ENCODE measurements around the gene SLC35E2B. TPM values are rescaled to one million over a fixed set of nuclear protein-coding genes. Genes with fewer than 3 reads are reported as not detected.
"Not testable (repeated sequence)": the region's sequence is repeated elsewhere in the genome, so short reads cannot be mapped to it uniquely, and the experiment has no call there.

SLC35E2B gene
- total RNA-seq, 1 donor from 2014 or later, result 108 TPM

- not testable (repeated sequence) for DNase-seq (ENCODE audit: low spot score)
These were observed 52.5 kb downstream of the SLC35E2B start for GRCh38 chr1:1640081-1640480.

GRCh38 chr1:1639368-1639767 is 53.2 kb downstream of the SLC35E2B start:
- not testable (repeated sequence) for DNase-seq (ENCODE audit: low spot score)

GRCh38 chr1:1638528-1638927 is 54.1 kb downstream of the SLC35E2B start:
- DNase-seq (ENCODE audit: low spot score), result not testable (repeated sequence)

- DNase-seq (ENCODE audit: low spot score), result not testable (repeated sequence)
These were observed 55.1 kb downstream of the SLC35E2B start for GRCh38 chr1:1637479-1637875.

- DNase-seq (ENCODE audit: low spot score), result not testable (repeated sequence)
These were observed 55.7 kb downstream of the SLC35E2B start for GRCh38 chr1:1636621-1637478.

GRCh38 chr1:1634613-1635012 is 58.0 kb downstream of the SLC35E2B start:
- DNase-seq (ENCODE audit: low spot score), result not testable (repeated sequence)

GRCh38 chr1:1633409-1633808 is 59.2 kb downstream of the SLC35E2B start:
- DNase-seq (ENCODE audit: low spot score), result not testable (repeated sequence)

DNA sequence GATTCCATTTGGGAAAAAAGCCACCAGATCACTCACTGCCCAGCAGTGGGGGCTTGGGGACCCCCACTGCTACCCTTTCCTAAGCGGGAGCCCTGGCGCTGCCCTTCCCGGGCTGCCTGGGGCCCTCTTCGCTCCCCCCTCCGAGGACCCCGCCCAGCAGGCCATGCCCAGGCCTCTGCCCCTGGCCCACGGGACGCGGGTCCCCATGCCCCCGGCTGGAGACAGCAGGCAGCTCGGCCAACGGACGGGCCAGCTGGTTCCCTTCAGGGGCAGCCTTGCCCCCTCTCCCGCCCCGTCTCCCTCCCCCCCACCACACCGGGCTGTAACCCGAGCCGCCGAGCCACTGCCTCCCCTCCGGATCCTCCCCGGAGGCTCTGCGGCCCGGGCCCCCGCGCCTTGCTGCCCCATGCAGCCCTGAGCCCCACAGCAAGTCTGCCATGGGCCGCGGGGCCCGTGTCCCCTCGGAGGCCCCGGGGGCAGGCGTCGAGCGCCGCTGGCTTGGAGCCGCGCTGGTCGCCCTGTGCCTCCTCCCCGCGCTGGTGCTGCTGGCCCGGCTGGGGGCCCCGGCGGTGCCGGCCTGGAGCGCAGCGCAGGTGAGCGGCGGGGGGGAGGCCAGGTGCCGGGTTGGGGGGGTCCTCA is 60.7 kb downstream of the SLC35E2B start, which contains the start of gene MMP23B:
Gene MMP23B (plus strand): TSS at position 392 of the 639 bp plus-strand sequence. CDS start 46 bp downstream, at position 438.
- DNase-seq (ENCODE audit: low spot score), result peak; percentile 12

DNA sequence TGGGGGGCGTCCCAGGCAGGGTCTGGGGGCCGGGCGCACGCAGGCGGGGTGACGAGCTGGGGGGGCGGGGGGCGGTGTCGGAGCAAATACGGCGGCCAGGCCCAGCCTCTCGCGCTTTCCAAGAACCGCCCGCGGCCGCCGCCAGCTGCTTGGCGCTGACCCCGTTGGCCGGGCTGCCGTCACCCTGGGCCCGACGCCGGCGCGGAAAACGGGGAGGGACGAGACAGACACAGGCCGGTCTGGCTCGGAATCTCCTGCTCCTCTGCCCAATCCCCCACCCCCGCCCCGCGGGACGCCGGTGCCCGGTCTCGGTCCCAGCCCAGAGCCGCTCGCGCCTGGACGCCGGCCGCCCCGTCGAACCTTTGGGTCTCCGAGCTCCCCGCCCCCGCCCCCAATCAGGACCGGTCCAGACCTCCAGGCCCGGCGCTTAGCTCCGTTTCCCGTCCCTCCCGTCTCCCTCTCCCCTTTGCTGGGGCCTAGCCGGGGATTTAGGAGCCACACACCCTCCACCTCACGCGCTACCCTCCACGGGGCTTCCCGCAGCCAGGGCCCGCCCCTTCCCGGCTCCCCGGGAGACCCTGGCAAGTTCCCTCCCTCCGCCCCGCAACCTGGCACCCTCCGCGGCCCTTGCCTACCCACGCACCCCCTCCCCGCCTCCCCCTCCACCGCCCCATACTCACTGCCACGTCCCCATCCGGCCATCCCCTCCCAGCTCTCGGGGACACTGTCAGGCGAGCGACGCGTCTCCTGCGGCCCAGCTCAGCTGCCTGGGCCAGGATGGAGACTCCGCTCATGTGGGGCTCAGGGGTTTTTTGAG is 61.4 kb downstream of the SLC35E2B start:
- DNase-seq (ENCODE audit: low spot score), result peak; percentile 65

DNA sequence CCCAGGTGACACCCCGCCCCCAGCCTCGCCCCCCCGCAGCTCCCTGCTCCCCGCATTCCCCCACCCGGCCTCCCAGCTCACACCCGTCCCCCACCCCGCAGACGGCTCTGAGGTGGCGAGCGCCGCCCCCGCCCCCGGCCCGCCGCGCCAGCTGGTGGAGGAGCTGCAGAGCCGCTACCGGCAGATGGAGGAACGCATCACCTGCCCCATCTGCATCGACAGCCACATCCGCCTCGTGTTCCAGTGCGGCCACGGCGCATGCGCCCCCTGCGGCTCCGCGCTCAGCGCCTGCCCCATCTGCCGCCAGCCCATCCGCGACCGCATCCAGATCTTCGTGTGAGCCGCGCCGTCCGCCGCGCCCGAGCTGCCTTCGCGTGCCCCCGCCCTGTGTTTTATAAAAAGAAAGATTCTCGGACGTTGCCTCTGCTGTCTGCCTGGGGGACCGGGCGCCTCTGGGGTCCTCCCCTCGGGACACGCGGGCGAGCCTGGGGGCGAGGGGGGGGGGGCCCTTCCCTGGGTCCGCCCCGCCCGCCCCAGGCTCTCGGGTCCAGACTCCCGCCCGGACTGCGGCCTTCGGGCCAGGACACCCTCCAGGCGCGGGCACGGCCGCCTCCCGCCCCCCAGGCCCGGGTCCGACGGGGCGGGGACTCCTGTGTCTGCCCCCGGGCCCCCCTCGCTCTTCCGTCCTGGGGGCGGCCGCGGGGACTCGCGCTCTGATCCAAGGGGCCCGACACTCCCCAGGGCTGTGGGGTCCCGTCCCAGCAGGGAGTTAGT is 62.2 kb downstream of the SLC35E2B start:
- DNase-seq (ENCODE audit: low spot score), result peak; percentile 85

DNA sequence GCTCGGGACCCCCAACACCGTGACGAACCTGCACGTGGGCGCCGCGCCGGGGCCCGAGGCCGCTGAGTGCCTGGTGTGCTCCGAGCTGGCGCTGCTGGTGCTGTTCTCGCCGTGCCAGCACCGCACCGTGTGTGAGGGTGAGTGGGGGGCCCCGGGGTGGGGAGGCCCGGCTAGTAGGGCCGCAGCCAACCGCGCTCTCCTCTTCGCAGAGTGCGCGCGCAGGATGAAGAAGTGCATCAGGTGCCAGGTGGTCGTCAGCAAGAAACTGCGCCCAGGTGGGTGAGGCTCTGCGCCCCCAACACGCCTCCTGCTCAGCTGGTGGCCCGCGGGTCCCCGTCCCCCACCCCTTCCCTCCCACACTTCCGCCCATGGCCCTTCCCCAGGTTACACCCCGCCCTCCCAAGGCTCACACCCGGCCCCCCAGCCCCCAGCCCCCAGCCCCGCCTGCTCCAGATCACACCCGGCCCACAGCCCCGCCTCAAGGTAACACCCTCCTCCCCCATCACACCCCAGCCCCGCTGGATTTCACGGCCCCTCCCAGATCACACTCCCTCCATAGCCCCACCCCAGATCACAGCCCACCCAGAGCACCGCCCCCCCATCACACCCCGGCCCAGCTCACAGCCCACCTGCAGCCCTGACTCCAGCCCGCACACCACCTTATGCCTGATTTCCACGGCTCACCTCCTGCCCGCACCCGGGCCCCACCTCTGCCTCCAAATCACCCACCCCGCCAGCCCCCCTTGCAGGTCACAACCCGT is 63.0 kb downstream of the SLC35E2B start:
- DNase-seq (ENCODE audit: low spot score), result no peak

DNA sequence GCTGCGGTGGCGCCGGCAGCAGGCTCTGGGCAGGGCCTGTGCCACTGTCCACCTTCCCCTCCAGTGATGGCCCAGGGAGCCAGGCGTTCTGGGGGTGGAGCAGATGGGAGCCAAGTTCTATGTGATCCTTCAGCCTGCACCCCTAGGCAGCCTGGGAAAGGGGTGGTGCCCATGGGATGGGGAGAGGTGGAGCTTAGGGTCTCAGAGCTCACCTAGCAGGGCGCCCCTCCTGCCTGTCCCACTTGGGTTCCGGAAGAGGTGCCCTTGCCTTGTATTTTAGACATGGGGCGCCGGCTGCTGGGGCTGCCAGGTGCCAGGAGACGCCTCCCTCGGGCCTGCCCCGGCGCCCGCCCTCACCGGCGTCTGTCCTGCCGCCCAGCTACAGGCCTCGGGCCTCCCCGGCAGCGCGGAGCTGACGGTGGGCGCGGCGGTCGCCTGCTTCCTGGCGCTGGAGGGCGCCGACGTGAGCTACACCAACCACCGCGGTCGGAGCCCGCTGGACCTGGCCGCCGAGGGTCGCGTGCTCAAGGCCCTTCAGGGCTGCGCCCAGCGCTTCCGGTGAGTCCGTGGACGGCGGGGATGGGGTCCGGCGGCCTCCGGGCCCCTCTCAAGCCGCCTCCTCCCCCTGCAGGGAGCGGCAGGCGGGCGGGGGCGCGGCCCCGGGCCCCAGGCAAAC is 63.7 kb downstream of the SLC35E2B start:
- no peak for DNase-seq (ENCODE audit: low spot score)

GRCh38 chr1:1627829-1628753 is 64.5 kb downstream of the SLC35E2B start:
- DNase-seq (ENCODE audit: low spot score), result peak; percentile 9

DNA sequence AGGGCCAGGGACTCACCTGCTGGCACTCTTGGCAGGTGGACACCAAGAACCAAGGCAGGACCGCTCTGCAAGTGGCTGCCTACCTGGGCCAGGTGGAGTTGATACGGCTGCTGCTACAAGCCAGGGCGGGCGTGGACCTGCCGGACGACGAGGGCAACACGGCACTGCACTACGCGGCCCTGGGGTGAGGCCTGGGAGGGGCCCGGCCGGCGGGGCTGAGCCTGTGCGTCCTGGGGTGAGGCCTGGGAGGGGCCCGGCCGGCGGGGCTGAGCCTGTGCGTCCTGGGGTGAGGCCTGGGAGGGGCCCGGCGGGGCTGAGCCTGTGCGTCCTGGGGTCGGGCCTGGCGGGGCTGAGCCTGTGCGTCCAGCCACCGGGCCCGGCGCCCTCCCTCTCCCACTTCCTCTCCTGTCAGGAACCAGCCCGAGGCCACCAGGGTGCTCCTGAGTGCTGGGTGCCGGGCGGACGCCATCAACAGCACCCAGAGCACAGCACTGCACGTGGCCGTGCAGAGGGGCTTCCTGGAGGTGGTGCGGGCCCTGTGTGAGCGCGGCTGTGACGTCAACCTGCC is 65.2 kb downstream of the SLC35E2B start:
- no peak for DNase-seq (ENCODE audit: low spot score)

DNA sequence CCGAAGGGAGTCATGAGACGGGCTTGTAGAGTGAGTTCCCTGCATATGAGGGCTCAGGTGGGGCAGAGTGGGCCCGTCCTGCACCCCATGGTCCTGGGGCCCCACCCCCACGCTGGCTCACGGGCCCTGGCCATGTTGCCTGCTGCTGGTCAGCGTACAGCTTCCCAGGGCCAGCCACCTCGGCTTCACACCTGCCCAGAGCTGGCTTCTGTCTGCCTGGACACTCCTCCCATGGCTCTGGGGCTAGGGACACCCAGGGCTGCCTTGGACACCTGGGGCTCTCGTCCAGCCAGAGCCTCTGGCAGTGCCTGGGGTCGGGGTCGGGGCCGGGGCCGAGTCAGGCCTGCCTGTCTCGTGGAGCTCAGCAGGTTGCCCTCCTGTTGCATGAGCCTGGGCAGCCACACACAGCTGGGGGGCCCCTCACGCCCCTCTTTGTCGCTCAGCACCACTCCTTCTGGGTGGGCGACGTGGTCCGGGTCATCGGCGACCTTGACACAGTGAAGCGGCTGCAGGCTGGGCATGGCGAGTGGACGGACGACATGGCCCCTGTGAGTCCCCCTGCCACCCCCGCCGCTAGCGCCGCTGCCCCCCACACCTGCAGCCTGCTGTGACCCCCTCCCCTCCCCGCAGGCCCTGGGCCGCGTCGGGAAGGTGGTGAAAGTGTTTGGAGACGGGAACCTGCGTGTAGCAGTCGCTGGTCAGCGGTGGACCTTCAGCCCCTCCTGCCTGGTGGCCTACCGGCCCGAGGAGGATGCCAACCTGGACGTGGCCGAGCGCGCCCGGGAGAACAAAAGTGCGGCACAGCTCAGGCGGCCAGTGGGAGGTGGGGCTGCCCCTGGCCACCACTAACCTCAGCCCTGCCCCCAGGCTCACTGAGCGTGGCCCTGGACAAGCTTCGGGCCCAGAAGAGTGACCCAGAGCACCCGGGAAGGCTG is 66.1 kb downstream of the SLC35E2B start:
- no peak for DNase-seq (ENCODE audit: low spot score)

DNA sequence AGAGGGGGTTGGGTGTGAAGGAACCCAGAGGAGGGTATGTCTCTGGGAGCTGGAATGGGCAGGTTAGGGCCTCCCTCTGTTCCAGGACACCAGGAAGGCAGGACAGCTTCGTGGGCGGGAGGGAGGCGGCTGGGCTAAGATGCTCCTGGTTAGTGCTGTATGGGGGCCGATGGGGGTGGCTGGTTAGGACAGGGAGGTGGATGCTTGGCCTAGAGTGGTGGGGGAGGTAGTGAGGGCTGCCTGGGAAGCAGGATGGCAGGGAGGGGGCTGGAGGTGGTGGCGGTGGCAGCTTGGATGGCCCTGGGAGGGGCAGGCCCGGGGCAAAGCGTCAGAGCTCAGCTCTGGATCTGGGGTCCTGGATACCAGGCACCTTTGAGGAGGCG is 66.8 kb downstream of the SLC35E2B start:
- no peak for DNase-seq (ENCODE audit: low spot score)

- DNase-seq (ENCODE audit: low spot score), result no peak
These were observed 67.2 kb downstream of the SLC35E2B start for GRCh38 chr1:1625404-1625775.
